Activated CD8-positive, alpha-beta T cell treated with anti-CD3 and anti-CD28 coated beads for 36 hours (primary cell): Measurements from ENCODE around the gene CENPL. TPM values are rescaled to one million over a fixed set of nuclear protein-coding genes. Genes with fewer than 3 reads are reported as not detected.
"Not testable (repeated sequence)": the region's sequence is repeated elsewhere in the genome, so short reads cannot be mapped to it uniquely, and the experiment has no call there.

Source experiments
- ATAC-seq: fragments of 200-7000 bp; cut with Tn5 transposase; one replicate; pipeline ENCODE4 v1.10.0; 2021; ENCODE audit warnings: mild to moderate bottlenecking, moderate library complexity
- CTCF ChIA-PET: fragments of 350-600 bp; sonication (Branson Sonifier 250); formaldehyde crosslinking; loops from one replicate; lab custom pipeline; 2021; ENCODE audit warnings: antibody characterized with exemption; lab: Charles Lee
- POLR2A ChIA-PET: fragments of 350-600 bp; sonication (Branson Sonifier 250); formaldehyde crosslinking; loops from one replicate; lab custom pipeline; 2021; ENCODE audit warnings: antibody characterized with exemption; lab: Charles Lee
- DNase-seq: peaks from one replicate; pipeline ENCODE4 v3.0.0-alpha.2; 2020
- H3K27ac Mint-ChIP-seq: one replicate; pipeline ENCODE4 v1.8.0; 2021; ENCODE audit warnings: mild to moderate bottlenecking, mixed read lengths
- H3K27me3 Mint-ChIP-seq: one replicate; pipeline ENCODE4 v1.8.0; 2021; ENCODE audit warnings: mixed read lengths
- H3K36me3 Mint-ChIP-seq: one replicate; pipeline ENCODE4 v1.8.0; 2021; ENCODE audit warnings: low read depth, mixed read lengths
- H3K4me1 Mint-ChIP-seq: one replicate; pipeline ENCODE4 v1.8.0; 2021; ENCODE audit warnings: low read depth, mixed read lengths
- H3K4me3 Mint-ChIP-seq: one replicate; pipeline ENCODE4 v1.8.0; 2021; ENCODE audit warnings: mild to moderate bottlenecking, moderate library complexity, mixed read lengths
- H3K9me3 Mint-ChIP-seq: one replicate; pipeline ENCODE4 v1.8.0; 2021; ENCODE audit warnings: mixed read lengths
- CTCF ChIP-seq: fragments of 200-600 bp; IDR thresholded peaks from one replicate; pipeline ENCODE4 v1.8.0; 2022; ENCODE audit warnings: antibody characterized with exemption, mild to moderate bottlenecking
- intact Hi-C: fragments of 100-400 bp; cut with micrococcal nuclease; formaldehyde crosslinking; loops from one replicate; pipeline ENCODE4 v1.10.0; 2022
- total RNA-seq, 2 experiments: library from RNA; stranded (reverse); gene quantifications; one replicate each; pipeline ENCODE4 v1.2.3, GENCODE V29; 2021

Gene CENPL
- total RNA-seq, 2 experiments from 2014 or later = 20.9 to 23.3 TPM

- Mint-ChIP-seq H3K36me3 (peaks cover 11% of the 10 kb centered on the region), H3K4me1 (no peaks in the 10 kb centered on the region), H3K27me3 (no peaks in the 10 kb centered on the region), H3K4me3 (no peak overlapping the region), H3K27ac (no peak overlapping the region), H3K9me3 (no peaks in the 10 kb centered on the region)
- POLR2A ChIA-PET = no interaction called here
- intact Hi-C loops = no loop called here
- CTCF ChIA-PET = interaction anchor here (1.2 kb wide), 1 partner anchor 11 kb away, joined by 3 read pairs; no protein-coding TSS in a partner anchor
- no peak for TF ChIP-seq CTCF
- DNase-seq (no peak), ATAC-seq (no peak)
These were observed 39.7 kb downstream of the CENPL start for GRCh38 chr1:173784997-173785396.

GRCh38 chr1:173779936-173780335, 44.7 kb downstream of the CENPL start:
- intact Hi-C loops = no loop called here
- no peak for ATAC-seq
- TF ChIP-seq CTCF = no peak
- no peak for DNase-seq
- H3K27ac Mint-ChIP-seq = peak overlapping the region; percentile 25
- no peak overlapping the region for H3K4me3 Mint-ChIP-seq
- H3K9me3 Mint-ChIP-seq = no peaks in the 10 kb centered on the region
- peaks cover 23% of the 10 kb centered on the region for H3K36me3 Mint-ChIP-seq
- ChIA-PET CTCF (interaction anchor here (0.8 kb wide), 1 partner anchor 8 kb away, joined by 3 read pairs; no protein-coding TSS in a partner anchor), POLR2A (no interaction called here)
- no peaks in the 10 kb centered on the region for H3K4me1 Mint-ChIP-seq
- no peaks in the 10 kb centered on the region for H3K27me3 Mint-ChIP-seq

- Mint-ChIP-seq H3K9me3 (no peaks in the 10 kb centered on the region), H3K27ac (no peak overlapping the region), H3K4me3 (no peak overlapping the region), H3K36me3 (peaks cover 25% of the 10 kb centered on the region), H3K4me1 (no peaks in the 10 kb centered on the region), H3K27me3 (no peaks in the 10 kb centered on the region)
- no peak for TF ChIP-seq CTCF
- CTCF ChIA-PET = no interaction called here
- no peak for DNase-seq
- POLR2A ChIA-PET = interaction anchor here (0.6 kb wide), 1 partner anchor 37 kb away, joined by 3 read pairs; no protein-coding TSS in a partner anchor
- intact Hi-C loops = no loop called here
- no peak for ATAC-seq
These were observed 49.0 kb downstream of the CENPL start for GRCh38 chr1:173775578-173776226.

DNA sequence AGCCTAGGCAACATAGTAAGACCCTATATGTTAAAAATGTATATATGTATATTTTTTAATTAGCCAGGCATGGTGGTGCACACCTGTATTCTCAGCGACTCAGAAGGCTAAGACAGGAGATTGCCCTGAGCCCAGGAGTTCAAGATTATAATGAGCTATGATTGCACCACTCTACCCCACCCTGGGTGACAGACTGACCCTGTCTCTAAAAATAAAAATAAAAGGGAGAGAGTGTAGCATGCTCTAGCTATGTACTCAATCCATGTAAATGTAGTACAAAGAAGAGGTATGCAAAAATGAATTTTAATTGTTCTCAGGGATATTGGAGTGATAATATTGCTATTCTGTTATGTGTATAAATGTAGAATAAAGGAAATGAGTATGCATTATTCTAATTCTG, 53.1 kb downstream of the CENPL start:
- Mint-ChIP-seq H3K36me3 (peaks cover 23% of the 10 kb centered on the region), H3K4me3 (no peak overlapping the region), H3K4me1 (peaks cover 18% of the 10 kb centered on the region), H3K27ac (no peak overlapping the region), H3K27me3 (no peaks in the 10 kb centered on the region), H3K9me3 (no peaks in the 10 kb centered on the region)
- no peak for ATAC-seq
- intact Hi-C loops = no loop called here
- TF ChIP-seq CTCF = no peak
- POLR2A ChIA-PET = interaction anchor here (0.6 to 0.8 kb wide), 3 partner anchors 53 to 1170 kb away, joined by 3 read pairs; partner anchors contain the start of genes CENPL and DARS2
- no peak for DNase-seq
- CTCF ChIA-PET = interaction anchor here (0.7 to 0.8 kb wide), 2 partner anchors 11 to 341 kb away, joined by 3 read pairs; no protein-coding TSS in a partner anchor

DNA sequence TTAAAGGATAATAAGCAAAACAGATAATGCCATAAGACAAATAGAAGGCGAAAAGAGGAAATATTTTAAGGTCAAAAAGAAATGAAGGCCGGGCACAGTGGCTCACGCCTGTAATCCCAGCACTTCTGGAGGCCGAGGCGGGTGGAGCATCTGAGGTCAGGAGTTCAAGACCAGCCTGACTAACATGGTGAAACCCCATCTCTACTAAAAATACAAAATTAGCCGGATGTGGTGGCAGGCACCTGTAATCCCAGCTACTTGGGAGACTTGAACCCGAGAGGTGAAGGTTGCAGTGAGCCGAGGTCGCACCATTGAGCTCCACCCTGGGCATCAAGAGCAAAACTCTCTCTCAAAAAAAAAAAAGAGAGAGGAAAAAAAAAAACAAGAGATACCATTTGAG, 54.4 kb downstream of the CENPL start:
- peaks cover 18% of the 10 kb centered on the region for H3K36me3 Mint-ChIP-seq
- POLR2A ChIA-PET, ATAC-seq, CTCF ChIA-PET, H3K4me3 Mint-ChIP-seq, H3K9me3 Mint-ChIP-seq, H3K27me3 Mint-ChIP-seq, intact Hi-C loops, H3K27ac Mint-ChIP-seq, DNase-seq: not testable (repeated sequence)
- peaks cover 18% of the 10 kb centered on the region for H3K4me1 Mint-ChIP-seq
